ENCODE data around the gene SMURF2. TPM values are rescaled to one million over a fixed set of nuclear protein-coding genes. Genes with fewer than 3 reads are reported as not detected.

Gene SMURF2
- total RNA-seq, 1 experiment from 2014 or later, result 24.7 TPM

GRCh38 chr17:64519601-64520000, 142.5 kb downstream of the SMURF2 start:
- Histone ChIP-seq H3K4me1 (ENCODE audit: insufficient read depth, low read length, poor library complexity, severe bottlenecking) (peaks cover 12% of the 10 kb centered on the region), H3K4me3 (ENCODE audit: low read depth, low read length, poor library complexity, severe bottlenecking) (no peak overlapping the region), H3K9me3 (ENCODE audit: low read depth, low read length, poor library complexity, severe bottlenecking) (no peaks in the 10 kb centered on the region), H3K27ac (ENCODE audit: low read depth, low read length, poor library complexity, severe bottlenecking) (peak overlapping the region; percentile 34), H3K27me3 (replicated peaks; ENCODE audit: insufficient read depth, low read depth, low read length, poor library complexity) (no peaks in the 10 kb centered on the region), H3K36me3 (ENCODE audit: insufficient read depth, low read length, poor library complexity, severe bottlenecking) (peaks cover 89% of the 10 kb centered on the region)
- POLR2A ChIA-PET (ENCODE audit: low non-redundant PET), result no interaction called here
- DNase-seq (ENCODE audit: low spot score), result peak; percentile 61
- CTCF ChIA-PET, result no interaction called here
- TF ChIP-seq CTCF (conservative IDR thresholded peaks at IDR 0.05; ENCODE audit: low read depth, low read length) (no peak), EZH2 (IDR thresholded peaks at IDR 0.05; ENCODE audit: borderline replicate concordance, low read depth, low read length, poor library complexity, severe bottlenecking) (no peak)
- no TSS peak for BruUV-seq (replicated peaks)
- intact Hi-C loops (cut with micrococcal nuclease; ENCODE audit: unreplicated experiment), result no loop called here

- H3K27ac ChIP-seq (ENCODE audit: low read depth, low read length, poor library complexity, severe bottlenecking), result no peak overlapping the region
- no TSS peak for BruUV-seq (replicated peaks)
- no peak for DNase-seq (ENCODE audit: low spot score)
- peaks cover 12% of the 10 kb centered on the region for H3K4me1 ChIP-seq (ENCODE audit: insufficient read depth, low read length, poor library complexity, severe bottlenecking)
- TF ChIP-seq EZH2 (IDR thresholded peaks at IDR 0.05; ENCODE audit: borderline replicate concordance, low read depth, low read length, poor library complexity, severe bottlenecking), result no peak
- TF ChIP-seq CTCF (conservative IDR thresholded peaks at IDR 0.05; ENCODE audit: low read depth, low read length), result no peak
- no peaks in the 10 kb centered on the region for H3K9me3 ChIP-seq (ENCODE audit: low read depth, low read length, poor library complexity, severe bottlenecking)
- H3K4me3 ChIP-seq (ENCODE audit: low read depth, low read length, poor library complexity, severe bottlenecking), result no peak overlapping the region
- CTCF ChIA-PET, result no interaction called here
- peaks cover 88% of the 10 kb centered on the region for H3K36me3 ChIP-seq (ENCODE audit: insufficient read depth, low read length, poor library complexity, severe bottlenecking)
- POLR2A ChIA-PET (ENCODE audit: low non-redundant PET), result no interaction called here
- no peaks in the 10 kb centered on the region for H3K27me3 ChIP-seq (replicated peaks; ENCODE audit: insufficient read depth, low read depth, low read length, poor library complexity)
- intact Hi-C loops (cut with micrococcal nuclease; ENCODE audit: unreplicated experiment), result no loop called here
Measured at GRCh38 chr17:64515829-64516228, 146.3 kb downstream of the SMURF2 start.

GRCh38 chr17:64515419-64515818, 146.7 kb downstream of the SMURF2 start:
- H3K4me1 ChIP-seq (ENCODE audit: insufficient read depth, low read length, poor library complexity, severe bottlenecking), result peaks cover 12% of the 10 kb centered on the region
- H3K27me3 ChIP-seq (replicated peaks; ENCODE audit: insufficient read depth, low read depth, low read length, poor library complexity), result no peaks in the 10 kb centered on the region
- TF ChIP-seq EZH2 (IDR thresholded peaks at IDR 0.05; ENCODE audit: borderline replicate concordance, low read depth, low read length, poor library complexity, severe bottlenecking), result no peak
- no peak for TF ChIP-seq CTCF (conservative IDR thresholded peaks at IDR 0.05; ENCODE audit: low read depth, low read length)
- ChIA-PET POLR2A (ENCODE audit: low non-redundant PET) (no interaction called here), CTCF (no interaction called here)
- H3K36me3 ChIP-seq (ENCODE audit: insufficient read depth, low read length, poor library complexity, severe bottlenecking), result peaks cover 88% of the 10 kb centered on the region
- no peak overlapping the region for H3K27ac ChIP-seq (ENCODE audit: low read depth, low read length, poor library complexity, severe bottlenecking)
- no TSS peak for BruUV-seq (replicated peaks)
- no peaks in the 10 kb centered on the region for H3K9me3 ChIP-seq (ENCODE audit: low read depth, low read length, poor library complexity, severe bottlenecking)
- intact Hi-C loops (cut with micrococcal nuclease; ENCODE audit: unreplicated experiment), result no loop called here
- H3K4me3 ChIP-seq (ENCODE audit: low read depth, low read length, poor library complexity, severe bottlenecking), result no peak overlapping the region
- no peak for DNase-seq (ENCODE audit: low spot score)

Measured in A673 (cell line).